ENCODE data around the gene GRK2.
A peak's percentile ranks its signal among the peaks of the same experiment; 100 is the strongest.

GRK2 gene

DNA sequence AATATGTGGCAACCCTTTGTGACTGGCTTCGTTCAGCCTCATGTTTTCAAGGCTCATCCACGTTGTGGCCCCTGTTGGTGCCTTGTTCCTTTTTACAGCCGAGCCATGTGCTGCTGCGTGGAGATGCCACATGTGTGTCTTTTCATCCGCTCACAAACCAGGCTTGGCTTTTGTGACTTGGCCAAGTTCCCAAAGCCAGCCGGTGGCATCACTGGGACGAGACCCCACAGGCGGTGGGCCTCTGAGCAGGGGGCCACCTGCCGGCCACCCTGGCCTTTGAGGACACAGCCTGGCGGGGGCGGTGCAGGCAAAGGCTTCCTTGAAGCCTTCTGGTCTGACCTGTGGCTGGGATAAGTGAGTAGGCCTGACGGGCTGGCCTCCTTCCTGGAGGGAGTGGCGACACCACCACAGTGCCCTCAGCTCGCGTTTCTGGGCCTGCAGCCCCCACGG lies 10.5 kb downstream of the GRK2 start:
- H3K27ac ChIP-seq (ENCODE audit: low read length), result peak overlapping the region; percentile 93
- H4K20me1 ChIP-seq (ENCODE audit: insufficient read depth, low read length), result peaks cover 24% of the 10 kb centered on the region
- peak overlapping the region; percentile 92 for H3K9ac ChIP-seq (ENCODE audit: low read length)
- H3K79me2 ChIP-seq (ENCODE audit: low read length), result peaks cover 71% of the 10 kb centered on the region
- peaks cover 48% of the 10 kb centered on the region for H3K36me3 ChIP-seq (replicated peaks; ENCODE audit: low read depth, low read length)
- peak; percentile 48 for TF ChIP-seq CTCF (IDR thresholded peaks at IDR 0.05; ENCODE audit: low read depth, low read length)
- no peak for TF ChIP-seq EZH2phosphoT487 (IDR thresholded peaks at IDR 0.05; ENCODE audit: low read depth)
- peaks cover 38% of the 10 kb centered on the region for H3K4me1 ChIP-seq (ENCODE audit: low read length)
- H3K4me3 ChIP-seq (ENCODE audit: low read length), result peak overlapping the region; percentile 65
- peak overlapping the region; percentile 97 for H3K4me2 ChIP-seq (ENCODE audit: low read length)
- no peaks in the 10 kb centered on the region for H3K27me3 ChIP-seq (ENCODE audit: low read depth, low read length)
- no peak overlapping the region for H2AFZ ChIP-seq (ENCODE audit: low read depth, low read length)
- H3K9me3 ChIP-seq (ENCODE audit: insufficient read depth, low read length), result no peaks in the 10 kb centered on the region

GRCh38 chr11:67277231-67277961 lies 11.1 kb downstream of the GRK2 start:
- peak overlapping the region; percentile 97 for H3K4me2 ChIP-seq (ENCODE audit: low read length)

GRCh38 chr11:67278135-67278938 lies 12.1 kb downstream of the GRK2 start:
- Histone ChIP-seq H3K27ac (ENCODE audit: low read length) (peak overlapping the region; percentile 93), H3K79me2 (ENCODE audit: low read length) (peaks cover 56% of the 10 kb centered on the region), H3K36me3 (replicated peaks; ENCODE audit: low read depth, low read length) (peaks cover 54% of the 10 kb centered on the region), H2AFZ (ENCODE audit: low read depth, low read length) (no peak overlapping the region), H3K4me1 (ENCODE audit: low read length) (peaks cover 30% of the 10 kb centered on the region), H3K9me3 (ENCODE audit: insufficient read depth, low read length) (no peaks in the 10 kb centered on the region), H3K27me3 (ENCODE audit: low read depth, low read length) (no peaks in the 10 kb centered on the region), H3K4me2 (ENCODE audit: low read length) (peak overlapping the region; percentile 97), H3K4me3 (ENCODE audit: low read length) (peak overlapping the region; percentile 74), H3K9ac (ENCODE audit: low read length) (peak overlapping the region; percentile 91), H4K20me1 (ENCODE audit: insufficient read depth, low read length) (peaks cover 9% of the 10 kb centered on the region)
- TF ChIP-seq EZH2phosphoT487 (IDR thresholded peaks at IDR 0.05; ENCODE audit: low read depth), result no peak
- no peak for TF ChIP-seq CTCF (IDR thresholded peaks at IDR 0.05; ENCODE audit: low read depth, low read length)

More at GRCh38 chr11:67277231-67277961, 11.1 kb downstream of the GRK2 start:
- Histone ChIP-seq H3K27me3 (ENCODE audit: low read depth, low read length) (no peaks in the 10 kb centered on the region), H3K36me3 (replicated peaks; ENCODE audit: low read depth, low read length) (peaks cover 51% of the 10 kb centered on the region), H4K20me1 (ENCODE audit: insufficient read depth, low read length) (peaks cover 18% of the 10 kb centered on the region), H3K4me1 (ENCODE audit: low read length) (peaks cover 32% of the 10 kb centered on the region), H3K9ac (ENCODE audit: low read length) (peak overlapping the region; percentile 92), H3K9me3 (ENCODE audit: insufficient read depth, low read length) (no peaks in the 10 kb centered on the region), H3K79me2 (ENCODE audit: low read length) (peaks cover 65% of the 10 kb centered on the region), H2AFZ (ENCODE audit: low read depth, low read length) (no peak overlapping the region), H3K4me3 (ENCODE audit: low read length) (peak overlapping the region; percentile 74), H3K27ac (ENCODE audit: low read length) (peak overlapping the region; percentile 93)
- TF ChIP-seq CTCF (IDR thresholded peaks at IDR 0.05; ENCODE audit: low read depth, low read length), result no peak; the same call in 1 of the 2 replicates
